Prostate gland (tissue), 2 donors: ENCODE data around the gene HDAC4. TPM values are rescaled to one million over a fixed set of nuclear protein-coding genes. Genes with fewer than 3 reads are reported as not detected.

Experiments
- DNase-seq: peaks from one replicate; pipeline ENCODE4 v3.0.0-alpha.2; 2019; ENCODE audit warnings: low spot score
- H3K27ac ChIP-seq, 2 donors: fragments of 200-600 bp; sonication (generic); 2 replicates each; pipeline ENCODE4 v1.5.1; 2017 to 2019
- H3K27me3 ChIP-seq: fragments of 200-600 bp; sonication (generic); replicated peaks from 2 replicates; pipeline ENCODE4 v1.5.1; 2019; ENCODE audit not compliant: insufficient read depth
- H3K36me3 ChIP-seq, 2 donors: fragments of 200-600 bp; sonication (generic); 1 replicate in 1 of 2; 2 replicates in 1 of 2; pipeline versions ENCODE4 v1.5.1 to v1.8.1; 2017 to 2019
- H3K4me1 ChIP-seq: fragments of 200-600 bp; sonication (generic); replicated peaks from 2 replicates; pipeline ENCODE4 v1.5.1; 2019
- H3K4me3 ChIP-seq, 2 donors: fragments of 200-600 bp; sonication (generic); 2 replicates each; pipeline ENCODE4 v1.5.1; 2017 to 2019
- H3K9me3 ChIP-seq: fragments of 200-600 bp; sonication (generic); 2 replicates; pipeline ENCODE4 v1.5.1; 2017
- POLR2A ChIP-seq: fragments of 450-650 bp; IDR thresholded peaks from one replicate; pipeline ENCODE4 v1.6.1; 2016; ENCODE audit warnings: antibody characterized with exemption, mild to moderate bottlenecking
- POLR2AphosphoS5 ChIP-seq: sonication (generic); formaldehyde crosslinking; IDR thresholded peaks from one replicate; pipeline ENCODE4 v1.6.1; 2017; ENCODE audit warnings: antibody characterized with exemption
- WGBS: methylation state at CpG from one replicate; pipeline ENCODE4 v1.1.5; 2018; 5-methylcytosine and 5-hydroxymethylcytosine counted together
- intact Hi-C: fragments of 100-400 bp; cut with DNase I; formaldehyde crosslinking; loops from one replicate; pipeline ENCODE4 v1.14.2; 2022
- total RNA-seq, 2 donors: library from RNA; depleted of rRNA; stranded (reverse); fragments of >200 nt; gene quantifications; one replicate each; pipeline ENCODE4 v1.1.0, GENCODE V29; 2016
- TF ChIP-seq, protein P1 (sequence below), 4 experiments: fragments of 200-600 bp in 2 of 4; fragments of 450-650 bp in 2 of 4; sonication (generic) in 2 of 4; IDR thresholded peaks; 1 replicate in 3 of 4; 2 replicates in 1 of 4; pipeline ENCODE4 v1.5.1; 2016 to 2019; ENCODE audit warnings: antibody characterized with exemption in 4 of 4, mild to moderate bottlenecking in 2 of 4, moderate library complexity in 2 of 4

Gene HDAC4
- total RNA-seq, 2 donors from 2014 or later: 41.8 to 44.2 TPM

- TF ChIP-seq, protein P1, sequence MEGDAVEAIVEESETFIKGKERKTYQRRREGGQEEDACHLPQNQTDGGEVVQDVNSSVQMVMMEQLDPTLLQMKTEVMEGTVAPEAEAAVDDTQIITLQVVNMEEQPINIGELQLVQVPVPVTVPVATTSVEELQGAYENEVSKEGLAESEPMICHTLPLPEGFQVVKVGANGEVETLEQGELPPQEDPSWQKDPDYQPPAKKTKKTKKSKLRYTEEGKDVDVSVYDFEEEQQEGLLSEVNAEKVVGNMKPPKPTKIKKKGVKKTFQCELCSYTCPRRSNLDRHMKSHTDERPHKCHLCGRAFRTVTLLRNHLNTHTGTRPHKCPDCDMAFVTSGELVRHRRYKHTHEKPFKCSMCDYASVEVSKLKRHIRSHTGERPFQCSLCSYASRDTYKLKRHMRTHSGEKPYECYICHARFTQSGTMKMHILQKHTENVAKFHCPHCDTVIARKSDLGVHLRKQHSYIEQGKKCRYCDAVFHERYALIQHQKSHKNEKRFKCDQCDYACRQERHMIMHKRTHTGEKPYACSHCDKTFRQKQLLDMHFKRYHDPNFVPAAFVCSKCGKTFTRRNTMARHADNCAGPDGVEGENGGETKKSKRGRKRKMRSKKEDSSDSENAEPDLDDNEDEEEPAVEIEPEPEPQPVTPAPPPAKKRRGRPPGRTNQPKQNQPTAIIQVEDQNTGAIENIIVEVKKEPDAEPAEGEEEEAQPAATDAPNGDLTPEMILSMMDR (IDR thresholded peaks at IDR 0.05): no peak
- no peak for TF ChIP-seq POLR2AphosphoS5
These were observed 342.1 kb downstream of the HDAC4 start for GRCh38 chr2:239058766-239059165.

GRCh38 chr2:239057533-239057932 is 343.3 kb downstream of the HDAC4 start:
- TF ChIP-seq POLR2AphosphoS5: no peak
- no peak for TF ChIP-seq POLR2A
- TF ChIP-seq, protein P1 (IDR thresholded peaks at IDR 0.05): no peak

More at GRCh38 chr2:239058766-239059165, 342.1 kb downstream of the HDAC4 start:
- H3K9me3 ChIP-seq: no peaks in the 10 kb centered on the region
- no peaks in the 10 kb centered on the region for H3K27me3 ChIP-seq
- no peak overlapping the region for H3K4me3 ChIP-seq
- no peak overlapping the region for H3K27ac ChIP-seq
- 77% methylated on average over 8 of the region's 8 CpGs for WGBS
- intact Hi-C loops: no loop called here
- no peaks in the 10 kb centered on the region for H3K4me1 ChIP-seq
- no peak for DNase-seq
- no peaks in the 10 kb centered on the region for H3K36me3 ChIP-seq

GRCh38 chr2:239056611-239057010 is 344.2 kb downstream of the HDAC4 start:
- H3K27ac ChIP-seq: no peak overlapping the region
- no peaks in the 10 kb centered on the region for H3K27me3 ChIP-seq
- no peaks in the 10 kb centered on the region for H3K9me3 ChIP-seq
- 96% methylated on average over 10 of the region's 10 CpGs for WGBS
- intact Hi-C loops: no loop called here
- no peak for DNase-seq
- no peaks in the 10 kb centered on the region for H3K4me1 ChIP-seq
- TF ChIP-seq POLR2AphosphoS5: no peak
- no peak for TF ChIP-seq POLR2A
- TF ChIP-seq, protein P1 (IDR thresholded peaks at IDR 0.05): no peak
- H3K4me3 ChIP-seq: no peak overlapping the region
- peaks cover 0 to under 1% of the 10 kb centered on the region in 2 donors for H3K36me3 ChIP-seq

More at GRCh38 chr2:239057533-239057932, 343.3 kb downstream of the HDAC4 start:
- no peak for DNase-seq
- WGBS: 83% methylated on average over 2 of the region's 2 CpGs
- H3K27me3 ChIP-seq: no peaks in the 10 kb centered on the region
- H3K4me3 ChIP-seq: no peak overlapping the region
- H3K36me3 ChIP-seq: no peaks in the 10 kb centered on the region
- intact Hi-C loops: no loop called here
- no peak overlapping the region for H3K27ac ChIP-seq
- H3K9me3 ChIP-seq: no peaks in the 10 kb centered on the region
- no peaks in the 10 kb centered on the region for H3K4me1 ChIP-seq

GRCh38 chr2:239055756-239056493 is 344.9 kb downstream of the HDAC4 start:
- WGBS: 91% methylated on average over 20 of the region's 20 CpGs
- no peak overlapping the region for H3K27ac ChIP-seq
- H3K36me3 ChIP-seq: peaks cover 0 to 5% of the 10 kb centered on the region in 2 donors
- TF ChIP-seq POLR2A (no peak), POLR2AphosphoS5 (no peak)
- TF ChIP-seq, protein P1 (IDR thresholded peaks at IDR 0.05): no peak
- no peaks in the 10 kb centered on the region for H3K4me1 ChIP-seq
- no peak for DNase-seq
- no peaks in the 10 kb centered on the region for H3K27me3 ChIP-seq
- H3K9me3 ChIP-seq: no peaks in the 10 kb centered on the region
- intact Hi-C loops: no loop called here
- H3K4me3 ChIP-seq: no peak overlapping the region

GRCh38 chr2:239054921-239055320 is 345.9 kb downstream of the HDAC4 start:
- peaks cover 0 to 5% of the 10 kb centered on the region in 2 donors for H3K36me3 ChIP-seq
- no peak for DNase-seq

More at GRCh38 chr2:239054921-239055320, 345.9 kb downstream of the HDAC4 start:
- Histone ChIP-seq H3K4me3 (no peak overlapping the region), H3K27ac (no peak overlapping the region), H3K9me3 (no peaks in the 10 kb centered on the region), H3K4me1 (no peaks in the 10 kb centered on the region), H3K27me3 (no peaks in the 10 kb centered on the region)
- intact Hi-C loops: no loop called here
- TF ChIP-seq POLR2AphosphoS5: no peak
- no peak for TF ChIP-seq POLR2A
- TF ChIP-seq, protein P1 (IDR thresholded peaks at IDR 0.05): no peak
- 95% methylated on average over 8 of the region's 8 CpGs for WGBS
